ENCODE measurements around the gene CREBBP. TPM values are rescaled to one million over a fixed set of nuclear protein-coding genes. Genes with fewer than 3 reads are reported as not detected.

Gene CREBBP
- total RNA-seq, 1 donor from 2014 or later, result 72.8 TPM

GRCh38 chr16:3774819-3775218 lies 105.7 kb downstream of the CREBBP start:
- H3K36me3 ChIP-seq, result peaks cover 94% of the 10 kb centered on the region
- H3K4me1 ChIP-seq, result peaks cover 6% of the 10 kb centered on the region
- ATAC-seq, result no peak
- TF ChIP-seq CTCF (IDR thresholded peaks at IDR 0.05), result no peak
- H3K27me3 ChIP-seq, result no peaks in the 10 kb centered on the region
- intact Hi-C loops (cut with DNase I), result no loop called here
- H3K4me3 ChIP-seq, result no peak overlapping the region
- DNase-seq, result no peak
- no peak overlapping the region for H3K27ac ChIP-seq
- H3K9me3 ChIP-seq, result no peaks in the 10 kb centered on the region

GRCh38 chr16:3774156-3774767 lies 106.3 kb downstream of the CREBBP start:
- no peak overlapping the region for H3K27ac ChIP-seq
- intact Hi-C loops (cut with DNase I), result no loop called here
- peaks cover 94% of the 10 kb centered on the region for H3K36me3 ChIP-seq
- ATAC-seq (no peak), DNase-seq (no peak)
- no peaks in the 10 kb centered on the region for H3K9me3 ChIP-seq
- no peak overlapping the region for H3K4me3 ChIP-seq
- no peaks in the 10 kb centered on the region for H3K27me3 ChIP-seq
- H3K4me1 ChIP-seq, result peaks cover 6% of the 10 kb centered on the region
- no peak for TF ChIP-seq CTCF (IDR thresholded peaks at IDR 0.05)

GRCh38 chr16:3773663-3774062 lies 106.8 kb downstream of the CREBBP start:
- Histone ChIP-seq H3K36me3 (peaks cover 94% of the 10 kb centered on the region), H3K27me3 (no peaks in the 10 kb centered on the region), H3K9me3 (no peaks in the 10 kb centered on the region), H3K4me1 (peaks cover 6% of the 10 kb centered on the region), H3K4me3 (no peak overlapping the region), H3K27ac (no peak overlapping the region)
- TF ChIP-seq CTCF (IDR thresholded peaks at IDR 0.05), result no peak
- DNase-seq (no peak), ATAC-seq (no peak)
- intact Hi-C loops (cut with DNase I), result no loop called here

DNA sequence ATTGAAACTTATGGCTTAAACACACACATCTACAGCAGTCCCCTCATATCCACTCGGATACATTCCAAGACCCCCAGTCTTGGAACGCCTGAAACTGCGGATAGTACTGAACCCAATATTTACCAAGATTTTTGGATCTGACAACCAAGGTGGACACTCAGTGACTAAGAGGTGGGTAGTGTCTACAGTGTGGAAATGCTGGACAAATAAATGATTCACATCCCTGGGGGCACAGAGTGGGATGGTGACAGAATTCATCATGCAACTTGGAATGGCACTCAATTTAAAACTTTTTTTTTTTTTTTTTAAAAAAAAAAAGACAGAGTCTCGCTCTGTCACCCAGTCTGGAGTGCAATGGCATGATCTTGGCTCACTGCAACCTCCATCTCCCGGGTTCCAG lies 109.0 kb downstream of the CREBBP start:
- H3K4me1 ChIP-seq, result peaks cover 6% of the 10 kb centered on the region
- no peak overlapping the region for H3K27ac ChIP-seq
- intact Hi-C loops (cut with DNase I), result no loop called here
- DNase-seq, result no peak
- peaks cover 94% of the 10 kb centered on the region for H3K36me3 ChIP-seq
- TF ChIP-seq CTCF (IDR thresholded peaks at IDR 0.05), result no peak
- no peak for ATAC-seq
- no peaks in the 10 kb centered on the region for H3K27me3 ChIP-seq
- no peaks in the 10 kb centered on the region for H3K9me3 ChIP-seq
- H3K4me3 ChIP-seq, result no peak overlapping the region

- TF ChIP-seq CTCF (IDR thresholded peaks at IDR 0.05), result no peak
- DNase-seq (no peak), ATAC-seq (no peak)
- Histone ChIP-seq H3K4me1 (peaks cover 6% of the 10 kb centered on the region), H3K9me3 (no peaks in the 10 kb centered on the region), H3K4me3 (no peak overlapping the region), H3K27me3 (no peaks in the 10 kb centered on the region), H3K36me3 (peaks cover 94% of the 10 kb centered on the region), H3K27ac (no peak overlapping the region)
- intact Hi-C loops (cut with DNase I), result no loop called here
Measured at GRCh38 chr16:3770530-3770929, 110.0 kb downstream of the CREBBP start.

DNA sequence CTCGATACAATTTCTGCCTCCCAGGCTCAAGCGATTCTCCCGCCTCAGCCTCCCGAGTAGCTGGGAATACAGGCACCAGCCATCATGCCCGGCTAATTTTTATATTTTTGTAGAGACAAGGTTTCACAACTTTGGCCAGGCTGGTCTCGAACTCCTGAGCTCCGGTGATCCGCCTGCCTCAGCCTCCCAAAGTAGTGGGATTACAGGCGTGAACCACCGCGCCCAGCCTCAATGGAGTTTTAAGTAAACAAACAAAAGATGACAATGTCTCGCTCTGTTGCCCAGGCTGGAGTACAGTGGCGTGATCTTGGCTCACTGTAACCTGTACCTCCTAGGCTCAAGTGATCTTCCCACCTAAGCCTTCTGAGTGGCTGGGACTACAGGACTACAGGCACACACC lies 110.6 kb downstream of the CREBBP start:
- ATAC-seq (no peak), DNase-seq (no peak)
- TF ChIP-seq CTCF (IDR thresholded peaks at IDR 0.05), result no peak
- Histone ChIP-seq H3K36me3 (peaks cover 94% of the 10 kb centered on the region), H3K4me1 (peaks cover 1% of the 10 kb centered on the region), H3K27ac (no peak overlapping the region), H3K27me3 (no peaks in the 10 kb centered on the region), H3K9me3 (no peaks in the 10 kb centered on the region), H3K4me3 (no peak overlapping the region)
- intact Hi-C loops (cut with DNase I), result no loop called here
